IPS-18c (cell line): Measurements from ENCODE around the gene RASAL1.

Source experiments
- H3K4me3 ChIP-seq: 2 replicates; pipeline ENCODE4 v1.7.0; 2013; ENCODE audit warnings: low read depth, mild to moderate bottlenecking, low read length, moderate library complexity; ENCODE audit not compliant: insufficient read depth
- H3K9me3 ChIP-seq: one replicate; pipeline ENCODE4 v1.6.1; 2013; ENCODE audit warnings: mild to moderate bottlenecking, low read length, moderate library complexity; ENCODE audit not compliant: control insufficient read depth, insufficient read depth

The RASAL1 gene

GRCh38 chr12:113077859-113078255 is 57.7 kb downstream of the RASAL1 start:
- H3K9me3 ChIP-seq: peaks cover 4% of the 10 kb centered on the region
- H3K4me3 ChIP-seq: peak overlapping the region; percentile 47

DNA sequence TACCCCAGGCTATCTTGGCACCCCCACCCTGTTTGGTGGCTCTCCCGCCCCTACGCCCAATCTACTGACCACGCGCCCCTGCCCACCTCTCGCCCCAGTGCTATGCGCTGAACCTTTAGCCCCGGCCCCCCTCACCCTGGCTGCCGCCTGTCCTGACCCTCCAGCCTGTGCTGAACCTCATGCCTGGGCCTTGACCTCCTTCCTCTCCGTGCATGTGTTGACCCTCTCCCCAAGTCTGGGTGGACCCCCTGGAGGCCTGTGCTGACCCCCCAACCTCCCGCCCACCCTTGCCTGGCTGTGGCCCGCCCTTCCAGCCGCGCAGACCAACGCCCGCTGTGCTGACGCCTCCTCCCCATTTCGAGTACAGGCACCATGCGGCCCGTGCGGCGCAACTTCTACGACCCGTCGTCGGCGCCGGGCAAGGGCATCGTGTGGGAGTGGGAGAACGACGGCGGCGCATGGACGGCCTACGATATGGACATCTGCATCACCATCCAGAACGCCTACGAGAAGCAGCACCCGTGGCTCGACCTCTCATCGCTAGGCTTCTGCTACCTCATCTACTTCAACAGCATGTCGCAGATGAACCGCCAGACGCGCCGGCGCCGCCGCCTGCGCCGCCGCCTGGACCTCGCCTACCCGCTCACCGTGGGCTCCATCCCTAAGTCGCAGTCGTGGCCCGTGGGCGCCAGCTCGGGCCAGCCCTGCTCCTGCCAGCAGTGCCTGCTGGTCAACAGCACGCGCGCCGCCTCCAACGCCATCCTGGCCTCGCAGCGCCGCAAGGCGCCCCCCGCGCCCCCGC is 58.3 kb downstream of the RASAL1 start:
- peak overlapping the region; percentile 47 for H3K4me3 ChIP-seq
- peaks cover 4% of the 10 kb centered on the region for H3K9me3 ChIP-seq

DNA sequence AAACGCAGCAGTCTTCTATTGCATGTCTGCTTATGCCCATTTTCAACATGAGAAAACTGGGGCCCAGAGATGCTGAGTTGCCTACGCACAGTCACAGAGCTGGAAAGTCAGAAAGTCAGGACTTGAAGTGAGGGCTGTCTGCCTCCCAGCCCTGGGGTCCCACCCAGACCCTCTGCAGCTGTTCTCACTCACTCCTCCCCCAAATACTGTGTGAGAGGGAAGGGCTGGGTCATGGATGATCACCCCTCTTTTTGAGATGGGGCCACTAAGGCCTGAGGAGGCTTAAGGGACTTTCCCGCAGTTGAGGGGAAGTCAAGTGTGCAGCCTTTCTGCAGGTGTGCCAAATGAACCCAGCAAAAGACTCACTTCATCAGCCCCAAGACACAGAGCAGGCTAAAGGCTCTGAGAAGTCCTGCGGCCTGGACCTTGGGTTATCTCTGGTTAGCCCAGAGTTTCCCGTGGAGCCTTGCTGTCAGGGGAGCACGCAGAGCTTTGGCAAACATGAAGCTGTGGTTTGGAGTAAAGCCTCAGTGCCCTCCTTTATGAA is 60.4 kb downstream of the RASAL1 start:
- Histone ChIP-seq H3K4me3 (no peak overlapping the region), H3K9me3 (no peaks in the 10 kb centered on the region)

DNA sequence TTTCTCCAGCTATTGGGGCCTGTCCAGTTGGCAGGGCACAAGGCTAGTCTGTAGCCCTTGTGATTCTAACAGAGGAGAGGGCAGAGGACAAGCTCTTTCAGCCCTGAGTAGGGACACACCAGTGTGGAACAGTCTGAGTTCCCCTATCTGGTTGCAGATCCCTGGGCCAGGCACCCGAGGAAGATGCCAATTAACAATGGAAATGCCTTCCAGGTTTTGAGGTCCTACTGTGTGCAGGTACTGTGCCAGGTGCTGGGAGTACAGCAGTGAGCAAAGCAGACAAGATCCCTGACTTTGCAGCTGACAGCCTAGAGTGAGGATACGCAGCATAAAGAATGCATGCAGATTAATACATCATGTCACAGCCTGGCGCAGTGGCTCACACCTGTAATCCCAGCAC is 62.0 kb downstream of the RASAL1 start:
- no peak overlapping the region for H3K4me3 ChIP-seq
- H3K9me3 ChIP-seq: no peaks in the 10 kb centered on the region

DNA sequence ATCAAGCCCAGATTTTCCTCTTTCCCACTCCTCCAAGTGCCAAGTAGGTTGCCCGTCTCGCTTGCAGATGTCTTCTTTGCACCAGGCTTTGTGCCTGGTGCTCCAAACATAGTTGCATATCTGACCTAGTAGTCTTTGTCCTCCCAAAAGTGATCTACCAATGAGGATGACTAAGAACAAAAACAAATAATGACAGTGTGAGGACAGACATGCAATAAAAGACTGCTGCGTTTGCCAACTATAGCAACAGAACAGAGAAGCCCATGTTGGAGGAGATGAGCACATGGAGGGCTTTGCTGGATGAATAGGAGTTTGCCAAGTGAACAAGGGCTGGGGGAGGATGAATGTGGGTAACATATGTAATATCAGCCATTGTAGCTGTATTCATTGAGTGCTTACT is 63.4 kb downstream of the RASAL1 start:
- Histone ChIP-seq H3K9me3 (no peaks in the 10 kb centered on the region), H3K4me3 (no peak overlapping the region)

GRCh38 chr12:113071135-113072112 is 64.1 kb downstream of the RASAL1 start:
- H3K4me3 ChIP-seq: no peak overlapping the region
- no peaks in the 10 kb centered on the region for H3K9me3 ChIP-seq

DNA sequence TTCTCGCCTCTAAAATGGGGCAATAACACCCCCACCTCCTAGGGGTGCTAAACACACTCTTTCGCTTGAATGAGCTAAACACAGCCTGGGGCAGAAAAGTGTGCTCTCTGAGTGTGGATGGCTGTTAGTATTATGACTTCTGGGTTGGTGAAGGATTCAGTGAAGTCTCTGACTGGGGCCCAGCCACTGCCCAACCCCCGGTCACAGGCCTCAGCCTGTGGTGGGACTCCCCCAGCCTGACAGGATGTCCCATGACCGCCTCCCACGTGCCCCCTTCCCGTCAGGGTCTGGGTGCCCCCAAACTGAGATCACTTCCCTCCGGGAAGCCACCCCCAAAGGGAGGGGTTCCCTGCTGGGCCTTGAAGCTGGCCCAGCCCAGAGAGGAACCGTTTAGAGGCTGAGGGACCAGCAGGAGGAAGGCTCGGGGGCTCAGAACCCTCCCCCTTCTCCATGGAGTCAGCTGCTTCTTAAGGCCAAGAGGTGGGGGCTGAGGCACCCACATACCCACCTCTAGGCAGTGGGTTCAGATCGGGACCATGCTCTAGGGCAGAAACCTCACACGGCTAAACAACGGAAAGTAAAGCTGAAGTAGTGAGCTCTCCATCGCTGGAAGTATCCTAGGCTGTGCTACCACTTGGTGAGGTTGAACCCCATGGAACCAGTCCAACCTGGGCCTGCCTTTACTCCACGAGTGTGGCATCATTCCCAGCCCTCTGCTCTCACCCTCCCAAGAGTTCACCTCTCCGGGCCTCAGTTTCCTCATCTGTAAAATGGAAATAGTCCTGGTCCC is 65.2 kb downstream of the RASAL1 start:
- no peak overlapping the region for H3K4me3 ChIP-seq
- no peaks in the 10 kb centered on the region for H3K9me3 ChIP-seq

- no peak overlapping the region for H3K4me3 ChIP-seq
Observed at GRCh38 chr12:113069751-113070116, 65.8 kb downstream of the RASAL1 start.

GRCh38 chr12:113069149-113069548 is 66.4 kb downstream of the RASAL1 start:
- Histone ChIP-seq H3K9me3 (no peaks in the 10 kb centered on the region), H3K4me3 (no peak overlapping the region)

More at GRCh38 chr12:113069751-113070116, 65.8 kb downstream of the RASAL1 start:
- H3K9me3 ChIP-seq: no peaks in the 10 kb centered on the region

- Histone ChIP-seq H3K9me3 (no peaks in the 10 kb centered on the region), H3K4me3 (no peak overlapping the region)
Observed at GRCh38 chr12:113067987-113068935, 67.3 kb downstream of the RASAL1 start.

GRCh38 chr12:113066813-113067400 is 68.7 kb downstream of the RASAL1 start:
- Histone ChIP-seq H3K4me3 (no peak overlapping the region), H3K9me3 (no peaks in the 10 kb centered on the region)

- Histone ChIP-seq H3K4me3 (peak overlapping the region; percentile 35; the same call in 1 of the 2 replicates), H3K9me3 (no peaks in the 10 kb centered on the region)
Observed at GRCh38 chr12:113065126-113066007, 70.2 kb downstream of the RASAL1 start.

- no peaks in the 10 kb centered on the region for H3K9me3 ChIP-seq
- no peak overlapping the region for H3K4me3 ChIP-seq
Observed at GRCh38 chr12:113064395-113065125, 71.0 kb downstream of the RASAL1 start.
